Smooth muscle cell (in vitro differentiated cells): ENCODE results near the gene CD27. TPM values are rescaled to one million over a fixed set of nuclear protein-coding genes. Genes with fewer than 3 reads are reported as not detected.
"Not testable (repeated sequence)": the region's sequence is repeated elsewhere in the genome, so short reads cannot be mapped to it uniquely, and the experiment has no call there.

ENCODE experiments used
- DNase-seq: peaks from one replicate; lab custom pipeline; 2025; ENCODE audit not compliant: unreplicated experiment; lab: John Stamatoyannopoulos, UW
- H2AFZ ChIP-seq: fragments of 200-600 bp; sonication (generic); 2 replicates; pipeline ENCODE4 v1.6.0; 2016; ENCODE audit warnings: antibody characterized with exemption, low read depth, mild to moderate bottlenecking
- H3F3A ChIP-seq: fragments of 200-600 bp; sonication (generic); 2 replicates; pipeline ENCODE4 v1.6.0; 2017; ENCODE audit warnings: antibody characterized with exemption, low read depth
- H3K27ac ChIP-seq: fragments of 200-600 bp; sonication (generic); 2 replicates; pipeline ENCODE4 v1.5.1; 2016; ENCODE audit warnings: low read depth, mild to moderate bottlenecking
- H3K27me3 ChIP-seq: fragments of 200-600 bp; sonication (generic); 2 replicates; pipeline ENCODE4 v1.6.1; 2016; ENCODE audit warnings: low read depth, mild to moderate bottlenecking
- H3K36me3 ChIP-seq: fragments of 200-600 bp; sonication (generic); 2 replicates; pipeline ENCODE4 v1.5.1; 2016; ENCODE audit warnings: low read depth
- H3K4me1 ChIP-seq: fragments of 200-600 bp; sonication (generic); 2 replicates; pipeline ENCODE4 v1.5.1; 2016; ENCODE audit warnings: low read depth
- H3K4me2 ChIP-seq: fragments of 200-600 bp; sonication (generic); 2 replicates; pipeline ENCODE4 v1.6.0; 2016; ENCODE audit warnings: mild to moderate bottlenecking
- H3K4me3 ChIP-seq: fragments of 200-600 bp; sonication (generic); 2 replicates; pipeline ENCODE4 v1.5.1; 2016; ENCODE audit warnings: mild to moderate bottlenecking
- H3K79me2 ChIP-seq: fragments of 200-600 bp; sonication (generic); 2 replicates; pipeline ENCODE4 v1.6.0; 2016; ENCODE audit warnings: low read depth, mild to moderate bottlenecking
- H3K9ac ChIP-seq: fragments of 200-600 bp; sonication (generic); 2 replicates; pipeline ENCODE4 v1.6.0; 2016; ENCODE audit warnings: low read depth
- H3K9me3 ChIP-seq: fragments of 200-600 bp; sonication (generic); replicated peaks from 2 replicates; pipeline ENCODE4 v1.5.1; 2016; ENCODE audit warnings: low read depth
- H4K20me1 ChIP-seq: fragments of 200-600 bp; sonication (generic); 2 replicates; pipeline ENCODE4 v1.6.0; 2016; ENCODE audit warnings: low read depth
- CTCF ChIP-seq: fragments of 200-600 bp; sonication (generic); IDR thresholded peaks from 2 replicates; pipeline ENCODE4 v1.5.1; 2017; ENCODE audit warnings: borderline replicate concordance, mild to moderate bottlenecking, antibody characterized with exemption; ENCODE audit not compliant: insufficient read depth, poor library complexity, severe bottlenecking
- WGBS: methylation state at CpG from one replicate; pipeline ENCODE4 v1.1.7; 2016; ENCODE audit warnings: low lambda C conversion rate; 5-methylcytosine and 5-hydroxymethylcytosine counted together
- polyA plus RNA-seq: library from polyadenylated mRNA; unstranded; fragments of >200 nt; fragmentation: Nextera tagmentation; extraction: Ambion mirVana; gene quantifications from 2 replicates; pipeline ENCODE4 v1.2.1, GENCODE V29; 2016
- total RNA-seq: library from RNA; depleted of rRNA; stranded (reverse); fragments of >200 nt; gene quantifications from 2 replicates; pipeline ENCODE4 v1.2.3, GENCODE V29; 2014

Gene CD27
- total and polyA plus RNA-seq, 2 experiments from 2014 or later = not detected

GRCh38 chr12:6494968-6495367 lies 50.2 kb downstream of the CD27 start:
- Histone ChIP-seq H3K4me3 (peak overlapping the region; percentile 74), H3K9ac (peak overlapping the region; percentile 4), H2AFZ (no peak overlapping the region), H3K79me2 (peaks cover 35% of the 10 kb centered on the region), H3K4me1 (peaks cover 21% of the 10 kb centered on the region), H3K9me3 (no peaks in the 10 kb centered on the region), H4K20me1 (peaks cover 6% of the 10 kb centered on the region), H3F3A (peaks cover 3% of the 10 kb centered on the region), H3K4me2 (peak overlapping the region; percentile 84), H3K27me3 (no peaks in the 10 kb centered on the region), H3K36me3 (no peaks in the 10 kb centered on the region), H3K27ac (no peak overlapping the region)
- 87% methylated on average over 1 of the region's 1 CpG for whole genome bisulfite sequencing
- no peak for TF ChIP-seq CTCF
- DNase-seq = no peak

GRCh38 chr12:6497291-6497690 lies 52.5 kb downstream of the CD27 start:
- H2AFZ ChIP-seq, H3K9me3 ChIP-seq, H3K4me2 ChIP-seq, H3K27me3 ChIP-seq, H3K9ac ChIP-seq, H3K4me3 ChIP-seq, H4K20me1 ChIP-seq, H3K27ac ChIP-seq, H3K36me3 ChIP-seq, H3F3A ChIP-seq, DNase-seq: not testable (repeated sequence)
- Histone ChIP-seq H3K79me2 (peaks cover 44% of the 10 kb centered on the region), H3K4me1 (peaks cover 17% of the 10 kb centered on the region)
- 95% methylated on average over 3 of the region's 3 CpGs for WGBS

- no peak overlapping the region for H3K4me3 ChIP-seq
- peaks cover 2% of the 10 kb centered on the region for H3K4me1 ChIP-seq
- no peaks in the 10 kb centered on the region for H3K36me3 ChIP-seq
- WGBS = 88% methylated on average over 2 of the region's 2 CpGs
- no peaks in the 10 kb centered on the region for H3K27me3 ChIP-seq
- no peaks in the 10 kb centered on the region for H3K9me3 ChIP-seq
- H3K9ac ChIP-seq = no peak overlapping the region
- no peak overlapping the region for H2AFZ ChIP-seq
- no peak for TF ChIP-seq CTCF
- H3K4me2 ChIP-seq = no peak overlapping the region
- no peaks in the 10 kb centered on the region for H4K20me1 ChIP-seq
- no peak for DNase-seq
- no peaks in the 10 kb centered on the region for H3F3A ChIP-seq
- no peak overlapping the region for H3K27ac ChIP-seq
- H3K79me2 ChIP-seq = peaks cover 32% of the 10 kb centered on the region
These were observed 55.7 kb downstream of the CD27 start for GRCh38 chr12:6500466-6500865.

Other genes starting within 250 kb of the CD27 start
- 153 and 207 TPM in 2 replicates for gene CD9, start 244.6 kb upstream of the CD27 start, total RNA-seq
- 144 and 236 TPM in 2 replicates for gene CD9, start 244.6 kb upstream of the CD27 start, polyA plus RNA-seq
- gene PLEKHG6, start 134.3 kb upstream of the CD27 start, total RNA-seq = 6.5 and 7.8 TPM in 2 replicates
- gene PLEKHG6, start 134.3 kb upstream of the CD27 start, polyA plus RNA-seq = 5.2 and 21.9 TPM in 2 replicates
- gene TNFRSF1A, start 102.9 kb upstream of the CD27 start, total RNA-seq = 110 and 139 TPM in 2 replicates
- 144 and 148 TPM in 2 replicates for gene TNFRSF1A, start 102.9 kb upstream of the CD27 start, polyA plus RNA-seq
- gene SCNN1A, start 69.4 kb upstream of the CD27 start, total RNA-seq = 1.3 and 1.5 TPM in 2 replicates
- gene SCNN1A, start 69.4 kb upstream of the CD27 start, polyA plus RNA-seq = 0.57 and 1.0 TPM in 2 replicates
- 35.1 and 38.3 TPM in 2 replicates for gene LTBR, start 60.8 kb upstream of the CD27 start, total RNA-seq
- 72.9 and 97.8 TPM in 2 replicates for gene LTBR, start 60.8 kb upstream of the CD27 start, polyA plus RNA-seq
- gene TAPBPL, start 7.1 kb downstream of the CD27 start, total RNA-seq = 0.85 TPM in 1 of 2 replicates, not detected in the other
- 1.5 and 3.2 TPM in 2 replicates for gene TAPBPL, start 7.1 kb downstream of the CD27 start, polyA plus RNA-seq
- 3.5 and 10.0 TPM in 2 replicates for gene VAMP1, start 25.7 kb downstream of the CD27 start, total RNA-seq
- gene VAMP1, start 25.7 kb downstream of the CD27 start, polyA plus RNA-seq = 7.5 and 8.6 TPM in 2 replicates
- 122 and 126 TPM in 2 replicates for gene MRPL51, start 48.3 kb downstream of the CD27 start, total RNA-seq
- gene MRPL51, start 48.3 kb downstream of the CD27 start, polyA plus RNA-seq = 364 and 377 TPM in 2 replicates
- 22.7 and 78.9 TPM in 2 replicates for gene NCAPD2, start 49.1 kb downstream of the CD27 start, total RNA-seq
- gene NCAPD2, start 49.1 kb downstream of the CD27 start, polyA plus RNA-seq = 17.6 and 21.5 TPM in 2 replicates
- gene GAPDH, start 89.6 kb downstream of the CD27 start, total RNA-seq = 5,015 and 5,158 TPM in 2 replicates
- gene GAPDH, start 89.6 kb downstream of the CD27 start, polyA plus RNA-seq = 9,934 and 11,119 TPM in 2 replicates
- gene IFFO1, start 111.1 kb downstream of the CD27 start, total RNA-seq = 4.2 and 5.2 TPM in 2 replicates
- gene IFFO1, start 111.1 kb downstream of the CD27 start, polyA plus RNA-seq = 13.3 and 19.1 TPM in 2 replicates
- 29.7 and 41.9 TPM in 2 replicates for gene NOP2, start 123.3 kb downstream of the CD27 start, total RNA-seq
- 23.6 and 30.4 TPM in 2 replicates for gene NOP2, start 123.3 kb downstream of the CD27 start, polyA plus RNA-seq
- gene CHD4, start 162.4 kb downstream of the CD27 start, total RNA-seq = 172 and 176 TPM in 2 replicates
- gene CHD4, start 162.4 kb downstream of the CD27 start, polyA plus RNA-seq = 87.5 and 122 TPM in 2 replicates
- gene LPAR5, start 191.0 kb downstream of the CD27 start, total RNA-seq = 2.0 and 4.4 TPM in 2 replicates
- 1.3 and 1.8 TPM in 2 replicates for gene LPAR5, start 191.0 kb downstream of the CD27 start, polyA plus RNA-seq
- gene ACRBP, start 202.5 kb downstream of the CD27 start, total RNA-seq = not detected in 2 replicates
- 0.82 TPM in 1 of 2 replicates, not detected in the other for gene ACRBP, start 202.5 kb downstream of the CD27 start, polyA plus RNA-seq
- gene ING4, start 218.2 kb downstream of the CD27 start, total RNA-seq = 24.8 and 45.0 TPM in 2 replicates
- gene ING4, start 218.2 kb downstream of the CD27 start, polyA plus RNA-seq = 27.0 and 33.5 TPM in 2 replicates
- 30.0 and 31.0 TPM in 2 replicates for gene ZNF384, start 244.4 kb downstream of the CD27 start, total RNA-seq
- 36.1 and 38.6 TPM in 2 replicates for gene ZNF384, start 244.4 kb downstream of the CD27 start, polyA plus RNA-seq